CD4-positive, alpha-beta T cell treated with Interleukin-15 for 1 hour (primary cell): ENCODE results near the gene OR6K3.

Experiments used
- DNase-seq: peaks from one replicate; pipeline ENCODE4 v3.0.0-alpha.2; 2020

Gene OR6K3

DNA sequence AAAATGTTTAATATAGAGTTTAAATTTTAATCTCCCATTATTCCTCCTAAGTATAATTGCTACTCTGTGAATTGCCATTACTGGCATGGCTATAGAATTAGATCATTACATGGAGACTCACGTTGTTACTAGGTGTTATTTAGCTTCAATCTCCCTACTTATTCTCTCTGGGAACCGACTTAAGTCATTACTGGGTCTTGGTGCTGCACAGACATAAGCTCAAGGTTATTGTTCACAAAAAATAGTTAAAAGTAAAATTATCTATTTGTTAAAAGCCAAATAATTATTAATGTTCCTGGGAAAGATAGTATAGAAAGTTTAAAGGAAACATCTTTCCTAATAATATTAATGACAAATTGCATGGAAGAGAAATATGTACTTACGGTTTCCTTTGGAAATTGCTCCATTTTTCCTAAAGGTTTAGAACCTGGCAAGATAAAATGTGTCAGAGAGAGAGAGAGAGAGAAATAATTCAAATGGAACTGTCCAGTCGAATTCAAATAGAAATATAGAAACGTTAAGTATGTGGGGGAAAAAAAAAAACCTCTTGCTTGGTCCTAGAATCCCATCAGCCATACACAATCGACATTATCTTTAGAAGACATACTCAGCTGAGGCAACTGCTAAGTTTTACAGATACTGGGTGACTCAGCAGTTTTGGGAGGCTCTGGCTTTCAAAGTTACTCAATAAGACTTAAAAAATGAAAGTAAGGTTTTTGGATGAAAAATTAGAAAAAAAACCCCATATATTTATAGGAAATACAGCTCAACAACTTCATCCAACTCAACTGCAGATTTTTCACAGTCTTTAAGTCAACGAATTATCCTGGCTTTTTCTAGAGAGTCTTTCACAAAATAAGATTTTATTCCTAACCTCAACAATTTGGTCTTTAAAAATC is 34.2 kb downstream of the OR6K3 start, which contains the start of gene SPTA1:
SPTA1 (minus strand) TSS at position 605 of the 899 bp plus-strand sequence; CDS start at position 407, 198 bp downstream.
- no peak for DNase-seq

DNA sequence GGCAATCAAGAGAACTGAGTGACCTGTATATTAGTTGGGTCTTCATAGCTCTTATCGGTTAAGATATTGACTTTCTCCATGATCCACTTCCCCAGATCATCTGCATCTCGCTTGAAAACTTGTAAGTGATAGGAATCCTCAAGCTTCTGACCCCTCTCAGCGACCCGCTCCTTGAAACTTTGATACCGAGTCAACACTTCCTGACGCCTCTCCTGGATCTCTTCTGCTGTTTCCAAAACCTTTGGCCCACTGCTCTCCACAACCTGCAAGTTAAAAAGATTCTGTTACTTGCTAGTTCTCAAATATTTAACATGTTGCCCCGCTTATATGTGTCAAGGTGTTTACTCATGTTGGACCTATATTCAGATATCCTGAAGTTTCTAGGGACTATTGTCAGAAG is 35.4 kb downstream of the OR6K3 start:
- no peak for DNase-seq

DNA sequence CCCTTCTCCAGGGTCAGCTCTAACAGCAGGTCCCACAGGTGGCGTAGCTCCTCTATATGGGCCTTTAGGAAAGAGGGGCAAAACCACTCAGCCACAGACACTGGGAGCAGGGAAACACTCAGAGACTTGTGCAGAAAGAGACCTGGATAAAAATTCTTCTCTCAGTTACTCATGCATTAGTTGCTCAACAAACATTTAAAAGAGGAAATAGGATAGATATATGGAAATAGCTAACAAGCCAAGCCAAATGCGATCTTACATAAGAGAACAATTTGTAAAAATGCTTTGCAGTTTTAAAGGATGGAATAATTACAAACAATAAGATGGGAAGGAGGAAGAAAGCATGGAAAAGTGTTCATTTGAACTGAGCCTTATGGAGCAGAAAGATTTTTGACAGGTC is 38.9 kb downstream of the OR6K3 start:
- no peak for DNase-seq

DNA sequence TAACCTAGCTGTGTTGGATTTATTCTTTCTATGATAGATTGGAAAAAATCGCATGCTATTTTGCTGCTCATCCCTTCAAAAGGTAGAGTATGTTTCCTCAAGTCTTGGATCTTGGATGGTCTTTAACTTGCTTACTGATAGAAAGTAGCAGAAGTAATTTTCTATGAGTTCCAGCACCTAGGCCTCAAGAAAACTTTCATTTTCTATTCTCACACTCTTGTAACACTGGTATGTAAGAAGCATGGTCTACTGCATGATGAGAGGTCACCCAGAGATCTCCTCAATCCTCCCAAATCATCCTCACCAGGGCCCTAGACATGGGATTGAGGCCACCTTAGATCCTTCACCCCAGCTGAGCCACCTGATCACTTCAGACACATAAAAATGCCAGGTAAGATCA is 41.2 kb downstream of the OR6K3 start:
- DNase-seq, result no peak

DNA sequence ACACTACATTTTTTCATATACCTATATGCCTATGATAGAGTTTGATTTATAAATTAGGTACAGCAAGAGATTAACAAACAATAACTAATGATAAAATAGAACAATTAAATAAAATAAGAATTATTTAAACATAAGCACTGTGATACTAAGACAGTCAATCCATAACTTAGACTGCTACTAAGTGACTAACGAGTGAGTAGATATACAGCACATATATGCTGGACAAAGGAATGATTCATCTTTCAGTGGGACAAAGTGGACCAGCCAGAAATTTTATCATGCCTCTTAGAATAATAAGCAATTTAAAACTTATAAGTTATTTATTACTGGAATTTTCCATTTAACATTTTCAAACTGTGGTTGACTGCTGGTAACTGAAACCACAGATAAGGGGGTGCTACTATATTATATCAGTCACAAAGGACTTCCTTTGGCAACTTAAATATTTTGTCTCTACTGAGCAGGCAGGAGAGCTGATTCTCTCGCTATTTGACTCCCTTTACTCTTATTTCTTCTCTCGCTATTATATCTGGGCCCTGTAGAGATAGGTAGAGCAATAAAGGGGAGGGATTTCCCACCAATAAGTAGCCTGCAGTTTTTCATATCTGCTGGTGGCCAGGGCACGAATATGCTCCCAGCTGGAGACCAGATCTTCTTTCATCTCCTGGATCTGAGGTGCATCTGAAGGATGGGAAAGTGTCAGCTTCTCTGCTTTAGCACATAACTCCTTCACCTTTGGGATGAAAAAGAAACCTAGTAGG is 44.8 kb downstream of the OR6K3 start:
- DNase-seq, result no peak

DNA sequence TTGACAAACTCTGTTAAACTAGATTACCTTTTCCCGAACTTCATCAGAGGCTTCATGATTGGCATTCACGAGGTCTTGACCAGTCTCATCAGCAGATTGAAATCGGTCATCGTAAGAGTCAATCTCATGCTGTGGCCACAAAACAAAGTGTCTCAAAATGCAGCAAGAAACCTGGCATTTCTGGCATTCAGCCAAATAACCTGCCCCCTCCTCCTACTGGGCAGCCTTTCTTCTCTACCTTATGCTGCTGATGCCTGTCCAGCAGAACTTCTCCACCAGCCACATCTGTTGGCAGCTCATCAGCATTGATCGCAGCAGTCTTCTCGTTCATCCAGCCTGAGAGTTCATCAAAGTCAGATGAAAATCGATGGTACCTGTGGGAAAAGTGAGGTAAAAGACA is 46.2 kb downstream of the OR6K3 start:
- DNase-seq, result no peak
